ENCODE data around the gene MRPL2.
"Not testable (repeated sequence)": the region's sequence is repeated elsewhere in the genome, so short reads cannot be mapped to it uniquely, and the experiment has no call there.

Gene MRPL2

DNA sequence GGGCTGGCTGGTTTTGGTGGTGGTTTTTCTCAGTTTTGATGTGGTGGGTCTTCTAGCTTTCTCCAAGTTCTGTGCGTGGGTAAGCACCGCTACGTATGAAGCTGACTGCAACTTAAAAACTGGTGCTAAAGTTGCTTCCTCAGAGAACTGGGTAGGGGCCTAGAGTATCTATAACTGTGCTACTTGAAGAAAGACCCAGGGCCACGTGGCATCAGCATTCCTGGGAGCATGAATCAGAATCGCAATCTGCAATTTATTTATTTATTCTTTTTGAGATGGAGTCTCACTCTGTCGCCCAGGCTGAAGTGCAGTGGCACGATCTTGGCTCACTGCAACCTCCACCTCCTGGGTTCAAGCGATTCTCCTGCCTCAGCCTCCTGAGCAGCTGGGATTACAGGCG is 22.7 kb upstream of the MRPL2 start:
- DNase-seq = not testable (repeated sequence)

DNA sequence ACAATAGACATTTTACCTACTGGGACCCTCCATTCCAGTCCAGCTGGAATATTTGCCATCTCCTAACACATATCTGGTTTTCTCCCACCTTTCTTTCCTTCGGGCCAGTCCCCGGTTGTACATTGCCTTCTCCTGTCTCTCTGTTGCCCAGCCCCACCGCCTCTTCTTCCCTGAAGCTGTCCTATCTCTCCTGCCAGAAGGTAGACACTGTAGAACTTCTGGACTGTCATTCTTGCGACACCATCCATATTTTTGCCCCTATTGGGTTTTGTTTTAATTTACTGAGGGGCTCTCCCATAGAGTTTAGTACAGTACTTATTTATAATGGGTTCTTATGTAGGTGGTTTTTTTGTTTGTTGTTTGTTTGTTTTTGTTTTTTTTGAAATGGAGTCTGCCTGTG is 21.8 kb upstream of the MRPL2 start:
- no peak for DNase-seq

DNA sequence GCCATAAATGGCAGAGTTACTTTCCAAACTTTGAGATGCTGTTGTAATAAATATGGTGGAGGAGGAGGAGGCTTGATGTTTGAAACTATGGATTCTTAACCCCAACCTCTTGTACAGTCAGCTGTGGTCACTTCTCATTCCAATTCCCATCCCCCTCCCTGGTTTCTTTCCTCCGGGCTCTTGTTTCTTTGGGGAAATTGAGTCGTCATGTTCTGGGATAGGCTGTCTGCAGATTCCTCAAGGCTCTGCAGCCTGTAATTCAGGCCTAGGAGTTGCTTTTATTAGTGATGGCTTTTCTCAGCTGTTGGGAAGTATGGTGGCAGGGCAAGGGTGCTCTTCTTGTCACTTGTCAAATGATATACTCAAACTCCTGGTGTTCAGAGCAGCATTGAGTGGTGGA is 19.5 kb upstream of the MRPL2 start:
- DNase-seq = no peak

DNA sequence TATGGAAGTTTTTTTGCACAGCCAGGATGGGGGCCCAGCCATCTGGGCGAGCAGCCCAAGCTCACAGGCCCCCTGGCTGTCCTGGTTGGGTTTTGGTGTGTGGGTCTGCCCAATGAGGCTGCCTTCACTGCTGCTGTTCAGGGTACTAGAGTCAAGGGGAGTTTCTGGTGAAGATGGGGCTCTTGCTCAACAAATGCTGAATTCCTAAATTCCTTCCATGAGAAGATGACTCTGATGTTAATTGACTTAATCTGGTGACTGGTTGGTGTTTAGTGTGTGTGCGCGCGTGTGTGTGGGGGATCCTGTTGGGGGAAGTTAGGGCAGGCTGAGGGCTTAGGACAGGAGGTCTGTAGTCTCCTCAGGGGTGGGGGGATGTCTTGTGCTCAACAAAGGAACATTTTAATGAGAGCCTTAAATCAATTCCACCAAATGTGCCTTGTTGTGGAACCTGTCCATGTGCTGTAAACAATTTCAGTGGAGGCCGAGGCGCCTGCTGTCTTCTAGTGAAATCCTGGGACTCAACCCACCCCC is 18.8 kb upstream of the MRPL2 start:
- no peak for DNase-seq

DNA sequence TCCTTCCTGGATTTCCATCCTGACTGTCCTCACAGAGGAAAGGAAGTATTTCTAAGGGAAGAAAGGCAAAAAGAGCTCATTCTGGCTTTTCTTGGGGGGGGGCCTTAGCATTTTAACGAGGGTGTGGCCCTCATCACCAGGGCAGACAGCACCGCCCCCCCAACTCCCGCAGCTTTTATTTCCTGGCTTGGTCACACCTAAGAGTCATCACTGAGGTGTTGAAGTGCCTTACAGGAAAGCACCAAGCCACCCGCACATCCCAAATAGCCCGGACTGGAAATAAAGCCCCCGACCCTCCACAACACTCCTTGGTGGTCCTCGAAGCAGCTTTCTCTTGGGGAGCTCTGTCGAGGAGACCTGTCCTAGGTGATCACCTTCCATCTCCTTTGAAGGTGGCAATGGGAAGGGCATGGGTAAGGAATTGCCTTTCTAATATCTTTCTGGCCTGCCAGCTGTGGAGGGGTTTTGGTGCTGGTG is 18.1 kb upstream of the MRPL2 start:
- DNase-seq = no peak

DNA sequence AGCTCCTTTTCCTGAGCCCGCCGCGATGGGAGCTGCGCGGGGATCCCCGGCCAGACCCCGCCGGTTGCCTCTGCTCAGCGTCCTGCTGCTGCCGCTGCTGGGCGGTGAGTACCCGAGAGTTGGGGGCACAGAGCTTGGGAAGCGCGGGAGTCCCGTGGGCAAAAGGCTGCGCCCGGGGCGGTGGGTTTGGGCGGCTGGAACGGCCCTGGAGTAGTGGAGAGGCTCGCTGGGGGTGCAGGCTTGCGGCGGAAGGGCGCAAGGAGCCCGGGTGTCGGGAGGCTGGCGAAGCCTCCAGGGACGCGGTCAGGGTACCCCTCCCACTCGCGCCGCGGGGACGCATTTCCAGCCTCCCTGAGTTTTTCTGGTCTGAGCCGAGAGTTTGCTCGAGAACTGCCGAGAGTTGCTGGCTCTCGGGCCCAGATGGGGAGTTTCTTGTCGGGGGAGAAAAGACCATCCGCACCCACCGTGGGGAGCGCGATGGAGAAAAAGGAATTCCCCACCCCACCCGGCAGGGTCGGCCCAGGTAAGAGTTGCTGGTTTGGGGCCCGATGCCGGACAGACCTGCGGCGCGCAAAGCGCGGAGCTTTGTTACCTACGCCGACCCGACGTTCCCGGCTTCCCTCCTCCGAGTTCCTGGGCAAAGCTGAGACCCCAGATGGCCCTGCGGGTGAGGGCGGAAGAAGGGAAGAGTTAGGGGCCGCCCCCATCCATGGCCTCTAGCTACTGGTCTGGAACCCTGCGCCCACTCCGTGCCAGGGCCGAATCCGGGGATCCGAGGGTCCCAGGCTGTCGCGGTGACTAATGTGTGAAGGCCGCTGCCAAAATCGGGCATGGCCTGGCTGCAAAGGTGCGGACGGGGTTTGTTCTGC is 17.5 kb upstream of the MRPL2 start:
- no peak for DNase-seq

DNA sequence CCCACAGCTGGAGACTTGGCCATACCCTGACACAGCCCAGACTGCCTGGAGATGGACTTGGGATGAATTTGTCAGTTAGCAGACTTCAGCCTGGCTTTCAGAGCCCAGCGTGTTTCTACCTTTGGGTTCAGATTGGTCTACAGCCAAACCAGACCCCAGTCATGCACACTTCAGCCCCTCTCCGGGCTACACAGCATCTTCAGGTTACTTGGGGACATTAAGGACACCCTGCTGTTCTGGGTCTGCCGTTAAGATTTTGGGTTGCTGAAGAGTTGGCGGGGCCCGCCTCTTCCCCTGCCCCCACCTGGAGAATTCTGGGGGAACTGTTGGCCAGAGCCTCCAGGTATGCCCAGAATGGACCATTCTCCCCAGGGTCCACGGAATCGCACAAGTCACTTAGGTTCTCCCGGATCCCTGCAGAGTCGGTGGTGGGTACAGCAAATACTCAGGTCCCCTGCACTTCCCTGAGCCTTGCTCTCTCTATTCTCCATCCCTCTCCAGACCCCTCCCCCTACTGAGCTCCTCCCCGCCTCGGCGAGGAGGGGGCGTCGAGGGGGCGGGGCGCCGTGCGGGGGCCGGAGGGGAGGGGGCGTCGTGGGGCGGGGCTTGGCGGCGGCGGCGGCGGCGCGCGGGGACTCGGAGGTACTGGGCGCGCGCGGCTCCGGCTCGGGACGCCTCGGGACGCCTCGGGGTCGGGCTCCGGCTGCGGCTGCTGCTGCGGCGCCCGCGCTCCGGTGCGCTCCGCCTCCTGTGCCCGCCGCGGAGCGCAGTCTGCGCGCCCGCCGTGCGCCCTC is 16.6 kb upstream of the MRPL2 start, which contains the start of gene PTK7:
PTK7 (plus strand) TSS at position 645 of the 794 bp plus-strand sequence. CDS start 175 bp downstream, outside the sequence.
- peak; percentile 6 for DNase-seq

DNA sequence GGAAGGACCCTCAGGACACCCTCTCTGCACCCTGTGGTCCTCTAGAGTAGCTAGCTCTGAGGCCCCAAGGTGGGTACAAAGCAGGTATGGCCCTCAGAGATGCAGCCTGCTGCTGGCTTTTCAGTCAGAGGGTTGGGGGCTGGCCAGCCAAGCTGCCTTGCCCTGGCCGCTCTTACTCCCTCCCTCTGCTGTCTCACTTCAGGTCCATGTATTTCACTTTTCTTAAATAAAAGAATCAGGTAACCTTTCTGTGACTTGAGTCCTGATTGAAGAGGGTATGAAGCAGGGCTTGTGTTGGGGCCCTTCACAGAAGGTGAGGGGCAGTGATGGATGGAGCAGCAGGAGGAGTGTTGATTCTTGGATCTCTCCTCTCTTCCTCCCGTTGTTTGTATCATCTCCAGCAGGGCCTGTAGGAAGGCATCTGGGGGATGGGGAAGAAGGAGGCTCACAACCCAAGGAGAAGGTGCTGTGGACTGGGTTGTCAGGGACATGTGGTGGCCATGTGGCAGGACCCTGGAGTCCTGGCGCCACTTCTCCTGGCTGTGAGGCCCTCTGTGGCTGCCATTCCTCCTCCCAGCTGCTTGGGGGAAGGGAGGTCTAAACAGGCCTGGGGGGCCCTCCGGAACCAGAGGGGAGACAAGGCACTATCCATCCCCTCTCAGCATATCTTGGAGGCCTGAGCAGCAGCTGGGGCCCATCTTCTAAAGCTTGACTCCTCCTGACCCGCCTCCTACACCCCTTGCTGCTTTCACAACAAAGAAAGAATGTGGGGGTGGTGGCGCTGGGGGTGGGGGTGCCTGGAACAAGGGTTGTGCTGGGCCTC is 15.8 kb upstream of the MRPL2 start:
- DNase-seq = no peak

DNA sequence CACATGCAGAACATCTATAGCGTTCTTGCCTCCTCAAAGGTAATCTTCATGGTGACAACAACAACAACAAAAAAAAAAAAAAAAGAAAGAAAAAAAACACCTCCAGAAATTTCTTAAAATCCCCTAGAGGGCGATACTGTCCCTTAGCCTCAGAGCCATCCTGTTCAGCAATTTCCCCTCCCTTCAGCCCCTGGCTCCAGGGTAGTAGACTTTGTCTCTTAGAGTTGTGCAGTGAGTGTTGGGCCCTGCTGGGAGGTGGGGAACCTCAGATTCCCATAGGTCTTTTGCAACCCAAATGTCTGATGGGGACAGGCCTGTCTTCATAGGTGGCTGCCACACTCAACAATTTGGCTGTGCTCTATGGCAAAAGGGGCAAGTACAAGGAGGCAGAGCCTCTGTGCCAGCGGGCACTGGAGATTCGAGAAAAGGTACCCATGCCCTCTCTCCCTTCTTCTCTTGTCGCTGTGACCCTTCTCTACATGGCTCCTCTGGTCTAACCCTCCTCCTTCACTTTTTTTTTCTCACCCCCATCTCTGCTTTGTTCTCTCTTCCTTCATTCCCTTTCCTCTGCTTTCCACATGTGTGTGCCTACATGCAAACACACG is 10.9 kb upstream of the MRPL2 start:
- DNase-seq = no peak

DNA sequence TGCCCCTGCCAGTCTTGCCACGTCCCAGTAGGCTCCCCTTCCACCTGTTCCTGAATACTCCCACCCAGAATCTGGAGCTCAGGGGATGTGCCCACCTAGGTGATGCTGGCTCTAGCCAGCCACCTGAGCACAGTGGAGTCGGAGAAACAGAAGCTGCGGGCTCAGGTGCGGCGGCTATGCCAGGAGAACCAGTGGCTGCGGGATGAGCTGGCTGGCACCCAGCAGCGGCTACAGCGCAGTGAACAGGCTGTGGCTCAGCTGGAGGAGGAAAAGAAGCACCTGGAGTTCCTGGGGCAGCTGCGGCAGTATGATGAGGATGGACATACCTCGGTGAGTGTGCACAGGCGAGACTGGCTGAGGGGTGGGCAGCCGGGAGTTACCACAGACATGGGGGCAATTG is 3.6 kb upstream of the MRPL2 start:
- DNase-seq = no peak

DNA sequence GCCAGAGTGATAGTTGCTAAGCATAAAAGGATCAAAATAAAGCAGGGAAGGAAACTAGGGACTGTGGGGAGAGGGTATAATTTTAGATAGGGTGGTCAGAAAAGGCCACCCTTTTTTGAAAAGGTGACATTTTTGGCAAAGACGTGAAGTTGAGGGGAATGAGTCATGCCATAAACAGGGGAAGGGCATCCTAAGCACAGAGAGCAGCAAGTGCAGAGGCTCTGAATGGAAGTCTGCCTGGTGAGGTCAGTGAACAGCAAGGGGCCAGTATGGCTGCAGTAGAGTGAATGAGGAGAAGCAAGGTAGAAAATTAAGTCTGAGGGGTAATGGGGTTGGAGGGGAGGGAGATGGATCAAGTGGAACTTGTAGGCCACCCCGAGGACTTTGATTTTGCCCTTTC is 2.6 kb upstream of the MRPL2 start:
- DNase-seq = no peak

DNA sequence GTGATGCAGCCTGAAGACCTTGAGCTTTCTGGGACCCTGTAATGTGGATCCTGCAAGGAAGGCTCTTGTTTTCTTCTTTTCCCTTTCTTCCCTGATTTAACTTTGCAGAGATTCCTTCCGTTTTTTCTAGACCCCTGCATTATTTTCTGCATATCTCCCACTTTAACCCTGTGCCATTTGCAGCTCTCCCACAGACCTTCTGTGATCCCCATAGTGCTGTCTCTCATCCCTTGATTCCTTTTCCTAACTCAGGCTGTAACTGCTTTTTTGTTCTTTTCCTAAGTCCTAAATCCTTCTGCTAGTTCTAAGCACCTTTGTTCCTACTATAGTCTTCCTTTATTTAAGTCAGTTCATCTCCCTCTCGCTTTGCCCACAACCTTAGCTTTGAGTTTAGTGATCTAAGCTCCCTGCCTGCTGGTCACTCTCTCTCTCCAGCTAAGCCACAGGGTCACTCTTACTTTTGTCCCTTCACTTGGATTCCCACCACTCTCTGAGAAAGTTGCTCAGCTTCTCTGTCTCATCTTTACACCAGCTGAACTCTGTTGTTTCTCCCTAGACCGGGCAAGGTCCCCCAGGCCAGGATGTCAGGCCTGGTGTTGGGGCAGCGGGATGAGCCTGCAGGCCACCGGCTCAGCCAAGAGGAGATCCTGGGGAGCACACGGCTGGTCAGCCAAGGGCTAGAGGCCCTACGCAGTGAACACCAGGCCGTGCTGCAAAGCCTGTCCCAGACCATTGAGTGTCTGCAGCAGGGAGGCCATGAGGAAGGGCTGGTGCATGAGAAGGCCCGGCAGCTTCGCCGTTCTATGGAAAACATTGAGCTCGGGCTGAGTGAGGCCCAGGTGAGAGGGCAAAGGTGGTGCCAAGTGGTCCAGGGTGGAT is 1.8 kb upstream of the MRPL2 start:
- DNase-seq = no peak

DNA sequence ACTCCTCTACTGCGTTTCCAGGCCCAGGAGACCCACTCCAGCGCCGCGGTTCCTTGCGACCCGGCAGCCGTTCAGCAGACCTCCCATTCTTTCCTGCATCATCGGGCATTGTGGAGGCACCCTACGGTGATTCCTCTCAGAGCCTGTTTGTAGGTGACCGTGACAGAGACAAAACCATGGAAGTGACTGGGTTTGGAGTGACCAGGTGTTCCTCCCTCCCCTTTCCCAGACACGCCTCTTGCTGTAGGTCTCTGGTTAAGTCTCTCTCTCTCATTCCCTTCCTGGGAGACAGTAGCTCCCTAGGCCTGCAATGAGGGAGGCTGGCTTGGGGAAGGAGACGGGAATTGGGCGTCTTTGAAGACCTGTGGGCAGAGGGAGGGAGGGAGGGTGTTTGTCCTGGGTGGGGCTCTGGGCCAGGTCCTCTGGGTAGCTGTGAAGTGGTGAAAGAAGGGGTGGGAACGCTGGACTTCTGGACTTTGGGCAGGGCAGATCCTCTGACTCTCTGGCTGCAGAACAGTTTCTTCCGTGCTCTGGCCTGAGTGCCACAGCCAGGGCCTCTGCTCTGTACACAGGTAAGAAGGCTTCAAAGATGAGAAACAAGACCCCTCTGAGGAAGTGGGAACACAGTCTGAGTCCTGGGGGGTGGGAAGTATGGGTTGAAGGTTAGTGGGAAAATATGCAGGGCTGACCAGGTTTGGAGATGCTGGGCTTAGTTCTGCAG is 960 bp upstream of the MRPL2 start:
- DNase-seq = no peak

DNA sequence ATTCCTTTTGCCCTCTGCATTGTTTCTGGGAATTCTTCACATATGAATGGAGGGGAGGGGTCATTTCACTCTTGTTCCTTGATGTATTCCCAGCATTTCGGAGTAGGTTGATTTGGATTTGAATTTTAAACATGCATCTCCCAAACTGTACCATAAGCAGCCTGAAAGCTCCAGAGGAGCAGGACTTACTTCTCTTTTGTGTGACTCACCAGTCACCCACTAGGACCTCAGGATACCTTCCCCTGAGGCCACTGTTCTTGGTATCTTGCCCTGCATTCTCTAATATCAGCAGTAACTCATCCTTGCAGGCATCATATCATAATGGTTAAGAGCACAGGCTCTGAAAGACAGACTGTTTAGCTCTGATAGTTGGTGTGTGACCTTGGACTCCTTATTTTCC is 703 bp downstream of the MRPL2 start:
- DNase-seq = no peak

DNA sequence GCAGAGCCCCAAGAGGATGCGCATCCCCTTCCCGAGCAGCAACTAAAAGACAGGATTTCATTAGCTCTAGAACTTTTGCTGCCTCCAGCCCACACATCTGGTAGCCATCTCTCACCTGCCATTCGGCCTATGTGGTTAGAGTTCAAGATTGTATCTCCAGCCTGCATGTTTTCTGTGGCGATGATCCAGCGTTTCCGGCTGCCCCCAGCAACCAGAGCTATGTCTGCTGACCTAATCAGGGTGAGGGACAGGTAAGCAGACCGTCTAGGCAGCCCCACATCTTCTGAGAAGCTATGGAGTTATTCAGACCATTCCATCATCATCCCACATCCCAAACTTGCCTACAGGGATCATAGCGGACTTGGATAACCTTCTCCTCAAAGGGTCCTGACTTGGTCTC is 3.3 kb downstream of the MRPL2 start:
- DNase-seq = no peak

DNA sequence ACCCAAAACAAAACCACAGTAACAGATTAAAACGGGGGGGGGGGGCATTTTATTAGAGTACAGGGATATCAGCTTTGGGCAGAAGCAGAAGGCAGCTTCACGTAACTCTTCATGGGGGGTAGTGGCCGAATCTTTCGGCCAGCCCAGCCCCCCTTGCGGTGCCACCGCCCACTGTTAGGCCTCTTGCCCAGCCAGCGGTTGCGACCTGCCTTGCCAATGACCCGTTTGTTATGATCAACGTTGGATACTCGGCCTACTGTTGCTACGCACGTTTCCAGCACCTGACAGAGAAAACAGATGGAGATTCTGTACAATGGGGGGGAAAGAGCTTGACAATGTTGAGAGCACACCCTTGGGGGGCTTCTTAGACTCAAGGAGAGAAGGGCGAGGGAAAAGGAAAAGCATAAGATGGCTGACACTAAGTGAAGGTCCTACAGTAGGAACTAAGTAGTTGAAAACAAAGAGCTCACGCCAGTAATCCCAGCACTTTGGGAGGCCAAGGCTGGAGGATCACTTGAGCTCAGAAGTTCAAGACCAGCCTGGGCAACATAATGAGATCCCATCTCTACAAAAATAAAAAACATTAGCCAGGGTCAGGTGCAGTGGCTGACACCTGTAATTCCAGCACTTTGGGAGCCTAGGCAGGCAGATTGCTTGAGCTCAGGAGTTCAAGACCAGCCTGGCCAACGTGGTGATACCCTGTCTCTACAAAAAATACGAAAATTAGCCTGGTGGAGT is 4.9 kb downstream of the MRPL2 start:
- no peak for DNase-seq

DNA sequence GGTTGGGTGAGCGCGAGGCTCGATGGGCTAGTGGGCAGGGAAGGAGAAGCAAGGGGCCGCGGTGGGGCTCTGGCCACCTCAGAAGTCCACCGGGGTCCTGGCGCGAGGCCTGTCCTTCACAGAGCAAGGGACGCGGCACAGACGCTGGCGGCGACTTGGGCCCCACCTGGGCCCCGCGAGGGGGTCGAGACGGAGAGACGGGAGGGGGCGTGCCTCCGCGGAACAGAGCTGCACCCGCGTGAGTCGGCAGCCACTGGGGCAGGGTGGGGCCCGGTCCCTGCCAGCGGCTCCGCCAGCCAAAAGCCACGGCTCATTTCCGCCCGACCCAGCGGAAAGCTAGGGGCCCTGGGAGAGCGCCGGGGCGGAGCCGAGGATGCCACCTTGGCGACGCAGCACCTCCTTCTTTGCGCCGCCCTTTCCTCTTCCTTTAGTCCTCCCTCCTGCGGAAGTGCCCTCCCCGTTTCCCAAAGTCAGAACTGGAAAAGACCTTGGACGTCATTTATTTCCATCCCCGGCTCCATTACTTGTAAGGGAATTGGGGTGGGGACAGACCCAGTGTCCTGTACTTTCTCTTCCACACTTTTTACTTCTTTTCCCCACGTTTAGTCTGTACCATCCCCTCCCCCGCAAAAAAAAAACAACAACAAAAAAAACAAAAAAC is 5.6 kb downstream of the MRPL2 start, which contains the start of gene CUL7:
CUL7 (minus strand) TSS at position 307 of the 661 bp plus-strand sequence. CDS start 1,063 bp downstream, outside the sequence.
- peak; percentile 85 for DNase-seq

DNA sequence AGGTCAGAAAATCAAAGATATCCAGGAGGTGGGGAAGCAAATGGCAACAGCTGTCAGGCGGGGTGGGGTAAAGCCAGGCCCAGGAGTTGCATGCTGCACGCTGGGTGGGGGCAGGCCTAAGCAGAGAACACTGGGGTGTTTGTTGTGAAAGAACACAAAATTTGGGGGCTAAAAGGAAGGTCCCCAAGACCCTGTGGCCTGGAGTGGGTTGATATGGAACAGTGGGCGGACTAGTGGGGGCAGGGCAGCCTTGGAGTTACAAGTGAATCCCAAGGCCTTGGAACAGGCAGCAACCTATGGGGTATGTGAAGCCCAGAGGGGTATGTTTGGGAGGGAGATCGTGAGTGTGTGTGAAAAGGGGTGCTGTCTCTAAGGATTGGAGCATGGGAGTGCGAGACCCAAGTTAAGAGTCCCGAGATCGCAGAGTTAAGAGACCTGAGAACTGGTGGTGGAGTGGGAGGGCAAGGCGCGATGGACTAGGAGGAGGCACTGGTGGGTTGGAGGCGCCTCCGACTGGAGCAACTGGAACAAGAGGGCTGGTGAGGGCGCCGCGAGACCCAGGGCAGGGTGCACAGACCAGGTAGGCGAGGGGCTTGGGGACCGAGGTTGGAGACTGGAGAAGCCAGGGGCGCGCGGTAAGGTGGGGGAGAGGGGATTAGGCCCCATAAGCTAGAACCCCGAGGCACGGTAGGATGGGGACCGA is 6.2 kb downstream of the MRPL2 start:
- DNase-seq = no peak
